ENCODE results near the gene MOSPD3.

Gene MOSPD3

DNA sequence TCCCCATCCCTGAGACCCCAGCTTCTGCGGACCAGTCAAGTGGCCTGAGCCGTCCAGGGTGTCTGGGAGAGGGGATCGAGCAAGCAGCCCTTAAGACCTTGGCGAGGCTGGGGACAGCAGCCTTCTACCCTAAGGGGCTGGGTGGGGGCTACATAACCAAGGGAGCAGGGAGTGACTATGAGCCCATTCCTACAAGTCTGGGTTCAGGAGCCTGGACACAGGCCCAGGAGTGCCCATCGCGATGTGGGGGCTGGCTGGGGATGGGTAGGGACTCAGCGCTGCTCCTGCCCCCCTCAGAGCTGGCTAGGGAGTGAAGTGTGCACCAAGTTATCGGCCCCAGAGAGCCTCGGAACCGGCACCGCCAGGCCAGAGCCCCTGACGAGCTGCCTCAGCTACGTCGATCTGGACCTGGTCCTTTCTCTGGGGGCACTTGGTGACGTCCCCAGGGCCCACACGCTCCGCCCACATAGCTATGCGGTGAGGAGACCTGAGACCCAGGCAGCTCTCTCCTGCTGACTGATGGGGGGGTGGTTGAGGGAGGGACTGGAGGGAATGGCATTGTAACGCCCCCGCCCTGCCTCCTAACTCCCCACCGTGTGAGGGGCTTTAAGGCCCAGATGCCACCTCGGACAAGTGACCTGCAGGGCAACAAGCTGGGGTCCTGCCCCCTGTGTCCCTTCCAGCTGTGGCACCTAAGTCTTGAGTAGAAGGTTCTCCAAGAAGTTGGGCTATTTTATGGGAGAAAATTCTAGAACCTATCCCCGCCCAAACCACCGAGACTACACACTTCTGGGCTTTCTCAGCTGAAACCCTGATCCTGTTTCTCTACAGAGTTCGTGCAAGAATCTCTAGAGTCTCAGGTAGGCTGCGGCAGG lies 41.1 kb upstream of the MOSPD3 start:
- H3K27ac ChIP-seq (replicated peaks): no peak overlapping the region
- DNase-seq (ENCODE audit: low read depth in 1 of 2, low spot score in 1 of 2): no peak
- TF ChIP-seq REST (IDR thresholded peaks at IDR 0.05; ENCODE audit: insufficient replicate concordance, low read depth): no peak
- no peak for TF ChIP-seq SPI1 (IDR thresholded peaks at IDR 0.05; ENCODE audit: borderline replicate concordance, low read depth)
- no peak for TF ChIP-seq CTCF (IDR thresholded peaks at IDR 0.05; ENCODE audit: insufficient read depth, low read length)
- peaks cover 3% of the 10 kb centered on the region for H3K27me3 ChIP-seq (ENCODE audit: insufficient read depth, poor library complexity, severe bottlenecking)
- H3K4me3 ChIP-seq (replicated peaks; ENCODE audit: insufficient read depth, low read length): no peak overlapping the region

DNA sequence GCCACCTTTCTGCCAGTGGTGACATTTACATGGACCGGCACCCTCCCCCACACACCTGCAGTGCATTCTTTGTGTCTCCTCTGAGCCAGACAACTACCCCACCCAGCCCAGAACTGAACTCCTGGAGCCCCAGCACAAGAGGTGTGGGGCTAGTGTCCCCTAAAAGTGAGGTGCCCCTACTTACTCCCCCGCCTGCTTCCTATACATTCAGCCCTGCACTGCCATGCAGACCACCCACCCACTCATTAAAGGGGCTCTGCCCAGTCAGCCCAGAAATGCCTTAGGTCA lies 40.6 kb upstream of the MOSPD3 start:
- Histone ChIP-seq H3K27ac (replicated peaks) (no peak overlapping the region), H3K4me3 (replicated peaks; ENCODE audit: insufficient read depth, low read length) (no peak overlapping the region), H3K27me3 (ENCODE audit: insufficient read depth, poor library complexity, severe bottlenecking) (peaks cover 3% of the 10 kb centered on the region)
- no peak for DNase-seq (ENCODE audit: low read depth in 1 of 2, low spot score in 1 of 2)
- no peak for TF ChIP-seq POLR2AphosphoS5 (IDR thresholded peaks at IDR 0.05; ENCODE audit: low read depth)

GRCh38 chr7:100572281-100572948 lies 39.9 kb upstream of the MOSPD3 start:
- no peak for TF ChIP-seq POLR2AphosphoS5 (IDR thresholded peaks at IDR 0.05; ENCODE audit: low read depth)
- no peak for TF ChIP-seq GABPA (IDR thresholded peaks at IDR 0.05; ENCODE audit: low read depth)
- no peak for TF ChIP-seq CTCF (IDR thresholded peaks at IDR 0.05; ENCODE audit: insufficient read depth, low read length)
- TF ChIP-seq SPI1 (IDR thresholded peaks at IDR 0.05; ENCODE audit: borderline replicate concordance, low read depth): no peak
- no peak for TF ChIP-seq REST (IDR thresholded peaks at IDR 0.05; ENCODE audit: insufficient replicate concordance, low read depth)
- no peak for DNase-seq (ENCODE audit: low read depth in 1 of 2, low spot score in 1 of 2)
- Histone ChIP-seq H3K27ac (replicated peaks) (no peak overlapping the region), H3K27me3 (ENCODE audit: insufficient read depth, poor library complexity, severe bottlenecking) (peaks cover 3% of the 10 kb centered on the region), H3K4me3 (replicated peaks; ENCODE audit: insufficient read depth, low read length) (no peak overlapping the region)

- no peak for TF ChIP-seq SPI1 (IDR thresholded peaks at IDR 0.05; ENCODE audit: borderline replicate concordance, low read depth)
- no peak for TF ChIP-seq GABPA (IDR thresholded peaks at IDR 0.05; ENCODE audit: low read depth)
- no peak for TF ChIP-seq POLR2AphosphoS5 (IDR thresholded peaks at IDR 0.05; ENCODE audit: low read depth)
- TF ChIP-seq CTCF (IDR thresholded peaks at IDR 0.05; ENCODE audit: insufficient read depth, low read length): no peak
- no peak for TF ChIP-seq REST (IDR thresholded peaks at IDR 0.05; ENCODE audit: insufficient replicate concordance, low read depth)
- no peak for DNase-seq (ENCODE audit: low read depth in 1 of 2, low spot score in 1 of 2)
- Histone ChIP-seq H3K27ac (replicated peaks) (no peak overlapping the region), H3K4me3 (replicated peaks; ENCODE audit: insufficient read depth, low read length) (no peak overlapping the region), H3K27me3 (ENCODE audit: insufficient read depth, poor library complexity, severe bottlenecking) (peaks cover 3% of the 10 kb centered on the region)
Observed at GRCh38 chr7:100572949-100573675, 39.2 kb upstream of the MOSPD3 start.
